Bronchial epithelial cell (primary cell): ENCODE results near the gene PACS2. TPM values are rescaled to one million over a fixed set of nuclear protein-coding genes. Genes with fewer than 3 reads are reported as not detected.

Source experiments
- DNase-seq: peaks from one replicate; pipeline ENCODE4 v3.0.0-alpha.2; 2010; ENCODE audit warnings: low read depth
- FAIRE-seq: peaks from 2 replicates; lab custom pipeline; 2011; peaks lifted over from hg19 to GRCh38; lab: Jason Lieb, UNC
- H3K27me3 ChIP-seq: 2 replicates; pipeline ENCODE4 v1.5.1; 2011; ENCODE audit warnings: low read length; ENCODE audit not compliant: control insufficient read depth, insufficient read depth
- H3K36me3 ChIP-seq: 2 replicates; pipeline ENCODE4 v1.5.1; 2011; ENCODE audit warnings: low read length; ENCODE audit not compliant: control insufficient read depth, insufficient read depth
- H3K4me3 ChIP-seq: 2 replicates; pipeline ENCODE4 v1.5.1; 2011; ENCODE audit warnings: mild to moderate bottlenecking, low read depth, low read length, control low read depth
- CTCF ChIP-seq: IDR thresholded peaks from 2 replicates; pipeline ENCODE4 v1.5.1; 2011; ENCODE audit warnings: mild to moderate bottlenecking, moderate library complexity, low read length, control low read depth, inconsistent platforms; ENCODE audit not compliant: insufficient read depth, severe bottlenecking
- total RNA-seq: library from RNA; depleted of rRNA; stranded (reverse); fragments of >200 nt; gene quantifications from 2 replicates; pipeline ENCODE4 v1.2.1, GENCODE V29; 2014

PACS2 gene
- total RNA-seq, 1 donor from 2014 or later = 42.4 TPM

- DNase-seq (no peak), FAIRE-seq (no peak)
- Histone ChIP-seq H3K27me3 (no peaks in the 10 kb centered on the region), H3K36me3 (peaks cover 1% of the 10 kb centered on the region), H3K4me3 (no peak overlapping the region)
- TF ChIP-seq CTCF = no peak
Measured at GRCh38 chr14:105322791-105323556, 8.4 kb downstream of the PACS2 start.

- peaks cover 1% of the 10 kb centered on the region for H3K36me3 ChIP-seq
- no peak overlapping the region for H3K4me3 ChIP-seq
- no peak for FAIRE-seq
- no peaks in the 10 kb centered on the region for H3K27me3 ChIP-seq
- no peak for TF ChIP-seq CTCF
- DNase-seq = no peak
Measured at GRCh38 chr14:105323663-105324062, 9.1 kb downstream of the PACS2 start.

GRCh38 chr14:105324080-105324778 lies 9.7 kb downstream of the PACS2 start:
- H3K27me3 ChIP-seq = no peaks in the 10 kb centered on the region
- H3K4me3 ChIP-seq = no peak overlapping the region
- H3K36me3 ChIP-seq = peaks cover 1% of the 10 kb centered on the region
- FAIRE-seq (no peak), DNase-seq (no peak)
- TF ChIP-seq CTCF = no peak

GRCh38 chr14:105324871-105325270 lies 10.3 kb downstream of the PACS2 start:
- no peak for TF ChIP-seq CTCF
- FAIRE-seq (no peak), DNase-seq (no peak)
- Histone ChIP-seq H3K36me3 (peaks cover 1% of the 10 kb centered on the region), H3K27me3 (no peaks in the 10 kb centered on the region), H3K4me3 (no peak overlapping the region)

- DNase-seq = no peak
- Histone ChIP-seq H3K4me3 (no peak overlapping the region), H3K27me3 (no peaks in the 10 kb centered on the region), H3K36me3 (peaks cover 1% of the 10 kb centered on the region)
- no peak for TF ChIP-seq CTCF
- FAIRE-seq = no peak
Measured at GRCh38 chr14:105325303-105325702, 10.8 kb downstream of the PACS2 start.
